Cerebellar cortex (tissue), 1 donor: ENCODE data around the gene CD52.
"Not testable (repeated sequence)": the region's sequence is repeated elsewhere in the genome, so short reads cannot be mapped to it uniquely, and the experiment has no call there.

Experiments
- DNase-seq: peaks from one replicate; pipeline ENCODE4 v3.0.0-alpha.2; 2015; ENCODE audit warnings: low spot score

Gene CD52

DNA sequence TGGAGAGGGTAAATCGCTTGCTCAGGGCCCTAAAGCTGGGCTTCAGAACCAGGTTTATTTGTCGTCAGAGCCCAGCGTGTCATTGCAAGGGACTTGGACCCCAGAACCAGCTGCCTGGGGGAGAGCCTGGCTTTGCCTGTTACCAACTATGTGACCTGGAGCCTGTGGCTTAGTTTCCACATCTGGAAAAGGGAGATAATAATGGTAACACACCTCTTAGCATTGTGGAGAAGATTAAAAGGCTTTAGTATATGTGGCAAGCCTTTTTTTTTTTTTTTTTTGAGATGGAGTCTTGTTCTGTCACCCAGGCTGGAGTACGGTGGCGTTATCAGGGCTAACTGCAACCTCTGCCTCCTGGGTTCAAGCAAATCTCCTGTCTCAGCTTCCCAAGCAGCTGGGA is 12.5 kb downstream of the CD52 start:
- DNase-seq, result no peak

DNA sequence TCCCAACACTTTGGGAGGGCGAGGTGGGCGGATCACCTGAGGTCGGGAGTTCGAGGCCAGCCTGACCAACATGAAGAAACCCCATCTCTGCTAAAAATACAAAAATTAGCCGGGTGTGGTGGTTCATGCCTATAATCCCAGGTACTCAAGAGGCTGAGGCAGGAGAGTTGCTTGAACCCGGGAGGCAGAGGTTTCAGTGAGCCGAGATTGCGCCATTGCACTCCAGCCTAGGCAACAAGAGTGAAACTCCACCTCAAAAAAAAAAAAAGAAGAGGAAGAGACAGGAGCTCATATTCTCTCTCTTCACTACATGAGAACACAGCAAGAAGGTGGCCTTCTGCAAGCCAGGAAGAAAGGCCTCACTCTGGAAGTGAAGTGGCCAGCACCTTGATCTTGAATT is 15.6 kb downstream of the CD52 start:
- DNase-seq, result not testable (repeated sequence)

DNA sequence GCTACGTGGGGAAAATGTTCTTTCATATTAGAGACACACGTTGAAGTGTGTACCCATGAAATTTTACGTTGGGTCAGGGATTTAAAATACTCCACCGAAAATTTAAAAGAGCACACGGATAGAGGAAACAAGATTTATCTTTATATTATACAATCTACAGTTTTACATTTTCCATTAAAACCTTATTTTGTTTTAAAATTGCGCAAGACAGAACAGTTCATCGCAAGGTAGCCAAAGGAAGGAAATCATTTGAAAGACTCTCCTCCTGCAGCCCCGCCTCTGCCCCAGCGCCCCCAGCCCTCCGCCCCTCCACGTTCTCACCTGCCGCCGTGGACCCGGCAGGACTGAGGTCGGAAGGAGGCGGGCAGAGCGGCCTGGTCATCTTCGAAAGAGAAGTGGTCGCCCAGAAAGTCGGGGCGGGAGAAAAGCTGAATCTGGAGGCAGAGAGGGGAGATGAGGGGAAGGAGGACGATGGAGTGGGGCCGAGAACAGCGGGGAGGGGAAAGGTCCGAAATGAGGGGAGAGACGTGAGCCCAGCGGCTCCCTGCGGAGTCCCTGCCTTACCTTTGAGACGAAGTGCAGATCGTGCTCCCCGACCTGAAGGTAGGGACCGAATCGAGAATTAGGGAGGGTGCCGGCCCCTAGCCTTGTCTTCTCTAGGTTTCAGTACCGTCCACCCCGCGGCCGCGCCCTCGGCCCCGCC is 18.2 kb downstream of the CD52 start:
- DNase-seq, result no peak

DNA sequence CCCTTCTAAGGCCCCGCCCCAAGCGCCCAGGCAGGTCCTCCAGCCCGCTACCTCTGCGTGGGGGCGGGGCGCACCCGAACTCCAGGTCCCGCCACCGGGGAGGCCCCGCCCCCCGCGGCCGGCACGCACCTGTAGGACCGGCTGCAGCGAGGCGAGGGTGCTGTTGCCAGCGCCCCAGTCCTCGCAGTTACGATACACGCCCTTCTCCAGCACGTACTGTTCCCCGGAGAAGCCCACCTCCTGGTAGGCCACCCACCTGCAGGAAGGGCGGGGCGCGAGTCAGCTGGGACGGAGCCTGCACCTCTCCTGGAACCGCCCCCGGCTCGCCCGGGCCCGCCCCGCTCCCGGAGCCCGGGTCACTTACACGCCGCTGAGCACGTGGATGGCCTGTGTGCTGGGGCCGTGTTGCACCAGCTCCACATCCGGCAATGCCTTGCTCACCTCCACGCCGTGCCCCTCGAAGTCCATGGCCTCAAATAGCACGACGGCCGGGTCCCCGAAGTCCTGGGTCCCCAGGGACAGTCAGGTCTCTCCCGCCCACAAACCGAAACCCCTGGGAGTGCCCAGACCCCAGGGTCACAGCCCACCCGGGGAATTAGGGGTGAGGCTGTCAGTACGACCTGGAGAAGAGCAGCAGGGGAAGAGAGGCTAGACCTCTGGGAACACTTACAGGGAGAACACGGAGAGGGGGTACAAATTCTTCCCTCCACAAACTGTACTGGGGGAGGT is 18.9 kb downstream of the CD52 start:
- DNase-seq, result peak; percentile 65

DNA sequence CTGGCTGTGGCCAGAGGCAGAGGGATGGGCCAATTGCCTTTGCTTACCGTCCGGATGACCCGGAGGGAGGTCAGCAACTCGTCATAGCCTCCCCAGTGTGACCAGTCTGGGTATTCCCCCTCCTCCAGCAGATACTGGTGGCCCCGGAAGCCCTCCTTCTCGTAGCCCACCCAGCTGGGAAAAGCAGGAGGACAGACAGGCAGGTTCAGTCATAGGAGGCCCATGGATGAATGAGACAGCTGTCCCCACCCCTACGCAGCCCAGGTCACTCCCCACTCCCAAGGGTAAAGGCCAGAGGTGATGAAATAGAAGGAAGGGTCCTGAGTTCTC is 19.4 kb downstream of the CD52 start:
- no peak for DNase-seq

DNA sequence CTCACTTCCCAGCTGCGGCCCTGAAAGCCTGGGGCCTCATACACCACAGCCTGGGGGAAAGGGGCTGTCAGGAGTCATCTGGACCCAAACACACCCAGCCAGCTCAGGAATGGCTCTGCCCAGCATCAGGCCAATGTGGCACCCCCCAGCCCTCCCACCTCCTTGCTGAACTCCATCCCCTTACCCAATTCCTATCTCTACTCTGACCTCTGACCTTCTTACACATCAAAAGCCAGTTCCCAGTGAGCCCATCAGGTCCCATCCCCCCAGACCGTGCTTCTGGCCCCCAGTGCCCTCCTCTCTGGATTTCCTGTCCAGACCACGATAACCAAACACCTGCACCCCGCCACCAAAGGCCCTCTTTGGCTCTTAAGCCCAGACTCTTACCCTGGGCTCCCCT is 19.9 kb downstream of the CD52 start:
- DNase-seq, result no peak

DNA sequence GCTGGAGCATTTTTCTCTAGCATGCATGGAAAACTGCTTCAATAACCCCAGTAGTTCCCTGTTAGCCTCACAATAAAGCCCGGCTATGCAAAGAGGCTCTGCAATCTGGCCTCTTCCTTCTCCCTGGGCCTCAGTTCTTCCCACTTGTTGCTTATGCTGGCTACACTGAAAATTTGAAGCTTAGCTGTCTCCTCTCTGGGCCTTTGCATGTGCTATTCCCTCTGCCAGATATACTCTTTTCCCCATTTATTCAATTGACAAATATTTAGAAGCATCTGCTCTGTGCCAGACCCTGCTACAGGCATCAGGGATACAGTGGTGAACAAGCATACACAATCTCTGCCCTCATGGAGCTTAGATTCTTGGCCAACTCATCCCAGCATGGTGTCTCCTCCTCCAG is 20.9 kb downstream of the CD52 start:
- no peak for DNase-seq

DNA sequence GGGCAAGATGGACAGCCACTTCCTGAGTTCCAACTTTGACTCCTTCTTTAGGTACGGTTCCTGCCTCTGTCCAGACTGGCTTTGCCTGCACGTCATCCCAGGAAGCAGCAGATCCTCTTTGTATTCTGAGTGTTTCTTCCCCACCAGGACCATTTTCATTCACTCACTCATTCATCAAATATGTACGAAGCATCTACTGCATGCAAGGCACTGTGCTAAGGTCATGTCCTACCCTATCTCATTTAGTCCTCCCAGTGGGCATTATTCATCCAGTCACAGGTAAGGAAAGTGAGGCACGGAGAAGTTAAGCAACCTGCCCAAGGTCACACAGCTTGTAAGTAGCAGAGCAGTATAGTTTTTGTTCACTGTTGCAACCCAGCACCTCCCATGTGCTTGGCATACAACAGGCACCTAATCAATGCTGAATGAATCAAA is 22.3 kb downstream of the CD52 start:
- DNase-seq, result no peak

DNA sequence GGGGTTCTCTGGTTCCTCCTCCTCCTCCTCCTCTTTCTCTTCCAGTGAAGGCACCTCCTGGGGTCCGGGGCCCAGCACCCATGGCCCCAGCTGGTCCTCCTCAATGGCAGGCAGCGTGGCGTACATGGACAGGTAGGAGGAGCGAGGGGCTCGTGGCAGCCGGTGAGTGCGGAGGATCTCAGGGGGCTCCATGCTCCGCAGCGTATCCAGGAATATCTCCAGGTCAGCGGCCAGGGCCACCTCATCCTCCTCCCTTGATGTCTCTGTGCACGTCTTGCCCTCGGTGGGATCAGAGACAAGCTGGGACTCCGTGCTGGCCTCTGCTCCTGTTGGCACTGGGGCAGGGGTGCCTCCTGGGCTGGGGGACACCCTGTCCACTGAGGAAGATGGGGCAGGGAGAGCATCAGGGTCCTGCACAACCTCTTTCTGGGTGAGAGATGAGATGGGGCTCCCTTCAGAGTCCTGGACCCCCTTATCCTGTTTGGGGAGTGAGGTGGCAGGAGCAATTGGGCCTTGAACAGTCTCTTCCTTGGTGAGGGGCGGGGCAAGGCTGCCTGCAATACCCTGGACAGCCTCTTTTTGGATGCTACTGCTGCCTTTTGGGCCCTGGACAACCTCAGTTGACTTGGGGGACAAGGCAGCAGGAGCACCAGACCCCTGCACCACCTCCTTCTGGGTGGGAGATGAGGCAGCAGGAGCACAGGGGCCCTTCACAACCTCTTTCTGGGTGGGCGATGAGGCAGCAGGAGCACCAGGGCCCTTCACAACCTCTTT is 26.6 kb downstream of the CD52 start:
- no peak for DNase-seq

DNA sequence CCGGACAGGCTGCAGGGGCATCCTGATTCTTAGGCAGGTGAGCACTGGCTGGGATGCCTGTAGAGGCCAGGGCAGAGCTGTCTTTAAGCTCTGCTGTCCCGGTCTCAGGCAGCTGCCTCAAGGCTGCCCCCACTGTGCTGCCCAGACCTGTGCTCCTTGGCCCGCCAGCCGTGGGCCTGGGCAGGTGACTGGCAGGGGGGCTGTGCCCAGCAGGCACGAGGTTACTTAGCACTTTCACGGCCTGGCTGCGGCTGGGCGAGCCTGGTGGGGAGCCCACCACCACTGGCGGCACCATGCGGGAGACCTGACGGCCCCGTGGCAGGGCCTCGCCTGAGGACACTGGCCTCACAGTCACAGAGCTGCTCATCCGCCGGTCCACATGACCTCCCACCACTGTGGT is 28.0 kb downstream of the CD52 start:
- no peak for DNase-seq

DNA sequence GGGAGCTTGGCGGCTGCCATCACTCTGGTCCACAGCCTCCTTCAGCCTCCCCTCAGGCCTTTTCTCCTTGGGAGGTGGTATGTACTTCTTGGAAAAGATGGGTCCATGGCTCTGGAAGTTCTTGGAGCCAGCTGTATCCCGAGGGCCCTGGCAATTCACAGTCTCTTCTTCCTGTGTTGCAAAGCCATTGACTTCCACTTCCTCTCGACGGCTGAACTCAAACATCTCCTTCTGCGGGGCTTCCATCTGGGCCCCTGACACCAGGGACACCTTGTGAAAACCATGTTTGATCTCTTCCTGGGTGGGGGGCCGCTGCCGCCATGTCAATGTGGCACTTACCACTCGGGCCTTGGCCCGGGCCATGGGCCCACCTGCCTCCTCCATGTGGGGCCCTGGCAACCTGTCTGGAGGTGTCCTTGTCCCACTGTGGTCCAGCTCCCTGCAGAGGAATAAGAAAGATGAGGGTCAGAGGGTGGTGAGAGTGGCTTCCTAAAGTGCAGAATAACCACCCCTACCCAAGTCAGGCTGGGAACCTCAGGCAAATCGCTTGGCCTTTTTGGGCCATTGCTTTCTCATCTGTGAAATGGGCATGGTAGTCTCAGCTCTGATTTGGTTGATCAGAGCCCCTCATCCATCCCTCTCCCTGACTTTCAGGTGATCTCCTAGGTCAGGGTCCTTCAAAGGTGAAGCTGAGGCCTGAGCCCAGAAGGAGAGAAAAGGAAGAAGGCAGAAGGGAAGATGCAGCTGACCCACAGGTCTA is 28.7 kb downstream of the CD52 start:
- no peak for DNase-seq

DNA sequence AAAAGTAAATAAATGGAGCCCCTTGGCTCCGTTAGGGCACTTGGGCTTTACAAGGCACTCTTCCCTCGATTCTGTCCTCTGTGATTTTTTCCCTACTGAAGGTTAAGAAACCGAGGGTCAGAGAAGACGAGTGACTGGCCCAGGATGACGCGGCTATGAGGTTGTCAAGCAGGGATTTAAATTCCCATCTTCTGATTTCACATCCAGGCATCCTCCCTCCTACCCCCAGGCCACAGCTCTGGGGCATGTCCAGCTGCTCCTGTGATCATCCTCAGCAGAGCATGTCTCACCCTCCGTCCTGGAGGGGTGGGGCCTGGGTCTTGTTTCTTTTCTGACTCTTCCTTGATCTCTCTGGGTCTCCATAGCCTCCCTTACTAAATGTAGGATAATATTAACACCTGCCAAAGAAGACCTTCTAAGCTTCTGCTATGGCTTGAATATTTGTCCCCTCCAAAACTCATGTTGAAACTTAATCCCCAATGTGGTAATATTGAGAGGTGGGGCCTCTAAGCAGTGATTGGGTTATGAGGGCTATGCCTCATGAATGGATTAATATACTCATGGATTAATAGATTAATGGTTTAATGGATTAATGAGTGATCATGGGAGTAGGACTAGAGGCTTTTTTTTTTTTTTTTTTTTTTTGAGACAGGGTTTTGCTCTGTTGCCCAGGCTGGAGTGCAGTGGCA is 31.6 kb downstream of the CD52 start:
- no peak for DNase-seq

DNA sequence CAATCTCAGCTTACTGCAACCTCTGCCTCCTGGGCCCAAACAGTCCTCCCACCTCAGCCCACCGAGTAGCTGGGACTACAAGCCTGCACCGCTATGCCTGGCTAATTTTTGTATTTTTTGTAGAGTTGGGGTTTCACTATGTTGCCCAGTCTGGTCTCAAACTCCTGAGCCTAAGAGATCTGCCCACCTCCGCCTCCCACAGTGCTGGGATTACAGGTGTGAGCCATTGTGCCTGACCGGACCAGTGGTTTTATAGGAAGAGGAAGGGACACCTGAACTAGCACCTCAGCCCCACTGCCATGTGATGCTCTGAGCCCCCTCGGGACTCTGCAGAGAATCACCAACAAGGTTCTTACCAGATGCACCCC is 32.1 kb downstream of the CD52 start:
- no peak for DNase-seq

DNA sequence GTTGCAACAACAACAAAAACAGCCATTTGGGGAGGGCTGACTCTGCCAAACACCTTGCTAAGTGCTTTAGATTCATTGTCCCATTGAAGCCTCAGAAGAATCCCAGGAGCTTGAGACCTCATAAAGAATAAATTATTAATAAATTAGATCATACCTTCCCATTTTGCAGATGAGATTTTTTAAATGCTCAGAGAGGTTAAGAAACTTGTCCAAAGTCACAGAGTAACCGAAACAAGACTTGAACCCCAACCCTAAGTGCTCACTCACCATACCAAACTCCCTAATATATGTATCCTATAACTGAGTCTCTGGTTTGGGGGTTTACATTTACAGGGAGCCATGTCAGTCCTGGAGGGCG is 32.6 kb downstream of the CD52 start:
- DNase-seq, result no peak

DNA sequence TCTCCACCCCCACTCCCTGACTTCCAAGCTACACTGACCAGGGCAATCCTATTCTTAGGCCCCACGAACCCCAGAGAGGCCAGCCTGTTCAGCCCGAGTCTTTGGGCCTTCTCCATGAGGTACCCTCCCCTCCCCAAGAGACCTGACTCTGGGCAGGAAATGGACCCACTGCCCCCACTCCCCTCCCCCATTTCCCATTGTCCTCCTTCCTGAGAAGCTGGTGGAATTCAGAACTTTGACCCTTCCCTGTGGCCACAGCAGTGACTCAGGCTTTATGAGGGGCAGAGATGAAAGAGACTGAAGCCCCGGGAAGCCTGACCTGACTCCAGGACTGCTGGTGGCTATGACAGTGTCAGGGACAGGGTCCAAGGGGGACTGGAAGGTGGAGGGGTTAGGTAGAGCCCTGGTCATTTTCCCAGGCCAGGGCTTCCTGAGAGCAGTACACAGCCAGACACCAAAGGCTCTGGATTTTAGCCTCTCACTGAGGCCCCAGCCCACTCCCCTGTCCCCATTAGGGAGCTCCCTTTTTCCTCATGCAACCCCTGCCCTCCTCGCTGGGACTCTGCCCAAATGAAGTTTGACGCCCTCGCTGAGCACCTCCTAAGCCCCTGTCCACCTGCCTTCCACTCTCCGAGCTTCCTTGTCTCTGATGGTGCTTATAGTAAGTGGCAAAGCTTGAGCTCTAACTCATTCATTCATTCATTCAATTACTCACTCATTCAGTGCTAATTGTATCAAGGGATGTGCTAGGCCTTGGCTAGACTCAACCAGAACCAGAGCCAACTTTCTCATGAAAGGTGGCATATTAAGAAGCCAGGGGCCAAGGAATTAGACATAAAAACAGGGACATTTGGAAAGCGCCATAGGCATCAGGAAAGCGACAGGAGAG is 33.2 kb downstream of the CD52 start:
- DNase-seq, result no peak

DNA sequence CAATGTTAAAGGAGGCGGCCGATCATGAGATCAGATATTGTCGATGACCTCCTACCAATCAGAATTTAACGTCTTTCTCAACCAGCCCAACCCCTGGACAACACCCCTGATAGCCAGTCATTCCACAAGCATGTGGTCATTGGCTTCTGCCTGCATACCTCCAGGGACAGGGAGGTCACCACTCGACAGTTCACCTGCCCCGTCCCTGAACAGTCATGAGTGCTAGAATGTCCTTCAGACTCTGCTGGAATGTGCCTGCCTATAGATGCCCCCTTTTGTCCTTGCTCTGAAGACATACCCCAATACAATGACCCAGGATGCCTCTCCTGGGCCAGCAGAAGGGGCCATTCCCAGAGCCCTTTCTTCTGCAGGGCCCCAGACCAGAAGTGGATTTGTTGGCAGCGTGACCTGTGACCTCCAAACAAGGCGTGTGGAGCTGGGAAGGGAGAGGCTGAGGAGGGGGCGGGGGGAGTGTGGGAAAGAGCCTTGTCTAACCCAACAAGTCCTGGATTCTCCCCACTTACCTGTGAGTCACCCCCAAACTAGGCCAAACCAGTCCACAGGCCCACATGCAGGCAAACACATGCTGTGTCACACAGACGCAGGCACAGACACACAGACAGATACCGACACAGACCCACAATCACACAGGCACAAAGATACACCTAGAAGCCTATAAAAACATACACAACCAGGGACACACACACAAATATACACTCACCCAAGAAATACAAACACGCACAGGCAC is 34.0 kb downstream of the CD52 start:
- no peak for DNase-seq

DNA sequence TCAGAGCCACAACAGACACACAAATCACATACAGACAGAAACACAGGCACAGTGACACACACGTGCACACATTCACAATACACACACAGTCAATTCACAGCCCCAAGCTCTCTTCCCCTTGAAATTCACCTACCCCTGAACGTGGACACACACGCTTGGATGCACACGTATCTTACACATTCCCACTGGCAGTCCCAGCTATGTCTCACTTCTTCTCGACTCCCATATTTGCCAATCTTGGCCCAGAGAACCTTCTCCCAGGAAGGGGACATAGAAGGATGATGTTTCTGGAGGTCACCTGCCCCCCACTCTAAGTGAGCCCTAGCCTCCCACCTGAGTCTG is 34.6 kb downstream of the CD52 start:
- no peak for DNase-seq

DNA sequence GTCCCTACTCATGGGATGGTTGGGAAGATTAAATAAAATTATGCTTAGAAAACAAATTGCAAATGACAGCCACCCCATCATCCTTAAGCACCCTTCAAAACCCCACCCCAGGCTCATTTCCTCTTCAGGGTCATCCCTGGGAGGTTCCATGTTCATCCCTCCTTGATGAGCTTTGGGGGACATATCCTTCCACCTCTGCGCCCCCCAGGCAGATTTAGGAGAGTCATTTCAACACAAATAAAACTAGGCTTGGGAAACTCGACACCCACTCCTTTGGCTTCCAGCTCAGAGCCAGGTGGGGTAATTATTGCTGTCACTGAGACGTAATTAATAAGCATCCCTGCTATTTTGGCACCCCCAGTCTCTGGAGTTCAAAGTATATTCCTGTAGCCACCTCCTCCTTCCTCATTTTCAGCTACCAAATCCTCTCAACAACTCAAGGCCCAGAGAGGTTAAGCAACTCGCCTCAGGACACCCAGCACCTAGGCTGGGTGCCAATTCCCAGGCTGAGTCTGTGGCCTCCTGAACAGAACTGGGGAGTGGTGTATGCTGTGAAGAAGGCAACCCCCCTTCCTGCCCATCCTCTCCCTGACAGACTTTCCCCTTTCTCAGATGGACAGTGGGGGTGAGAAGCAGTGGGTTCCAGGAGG is 35.6 kb downstream of the CD52 start:
- no peak for DNase-seq

DNA sequence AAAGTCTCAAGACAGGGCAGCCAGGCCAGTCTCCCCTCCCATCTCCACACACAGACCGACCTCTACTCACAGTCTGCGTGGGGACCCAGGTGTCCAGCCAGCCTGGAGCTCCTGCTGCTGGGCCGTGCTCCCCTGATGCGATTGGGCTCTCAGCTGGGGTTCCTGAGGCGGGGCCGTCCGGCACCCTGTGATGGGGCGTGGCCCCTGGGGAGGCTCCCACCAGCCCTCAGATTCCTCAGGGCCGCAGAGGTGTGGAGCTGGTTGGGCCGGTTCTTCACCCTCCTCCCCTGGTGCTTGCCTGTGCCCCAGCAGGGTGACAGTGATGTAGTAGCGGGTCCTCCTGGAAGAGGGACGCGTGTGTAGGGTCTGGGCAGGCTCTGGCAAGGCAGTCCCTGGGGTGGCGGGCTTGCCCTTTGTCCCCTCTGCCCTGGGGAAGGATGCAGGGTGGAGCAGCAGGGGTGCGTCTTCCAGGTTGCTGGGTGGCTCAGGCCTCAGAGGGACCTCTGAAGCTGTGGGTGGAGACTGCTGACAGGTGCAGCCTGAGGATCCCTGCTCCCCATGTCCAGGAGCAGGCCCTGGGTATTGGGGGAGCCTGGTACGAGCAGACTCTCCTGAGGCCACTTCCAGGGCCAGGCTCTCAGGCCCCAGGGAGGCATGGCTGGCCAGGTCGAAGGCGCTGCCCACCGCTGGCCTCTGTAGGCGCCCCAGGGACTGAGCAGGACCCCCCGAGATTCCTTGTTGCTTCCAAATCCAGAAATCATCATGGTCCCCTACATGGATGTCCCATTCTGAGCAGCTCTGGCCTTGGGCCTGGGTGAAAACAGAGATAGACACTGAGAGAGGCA is 36.4 kb downstream of the CD52 start, which contains the start of gene CRYBG2:
Gene CRYBG2 (minus strand): TSS at position 155 of the 845 bp plus-strand sequence. CDS start 7,473 bp downstream, outside the sequence.
- DNase-seq, result no peak
